Thymus (tissue), 11 donors: Measurements from ENCODE around the gene BTN1A1. TPM values are rescaled to one million over a fixed set of nuclear protein-coding genes. Genes with fewer than 3 reads are reported as not detected.

ENCODE experiments used
- DNase-seq, 9 donors: peaks; one replicate each; pipeline ENCODE4 v3.0.0-alpha.2; 2013; ENCODE audit warnings: low spot score in 9 of 9, low read depth in 6 of 9, missing footprints in 1 of 9
- H3K27ac ChIP-seq, 2 donors: one replicate each; pipeline ENCODE4 v1.5.1; 2013; ENCODE audit warnings: control low read depth in 1 of 2, low read depth in 1 of 2, low read length in 1 of 2, mild to moderate bottlenecking in 1 of 2, moderate library complexity in 1 of 2
- H3K27me3 ChIP-seq, 2 donors: one replicate each; pipeline ENCODE4 v1.5.1; 2013; ENCODE audit warnings: low read length in 1 of 2; ENCODE audit not compliant: control insufficient read depth in 2 of 2, insufficient read depth in 1 of 2
- H3K36me3 ChIP-seq, 2 donors: one replicate each; pipeline ENCODE4 v1.5.1; 2013; ENCODE audit warnings: low read length in 1 of 2, mild to moderate bottlenecking in 1 of 2, moderate library complexity in 1 of 2; ENCODE audit not compliant: control insufficient read depth in 2 of 2, insufficient read depth in 2 of 2
- H3K4me1 ChIP-seq, 2 donors: one replicate each; pipeline ENCODE4 v1.5.1; 2013; ENCODE audit warnings: low read length in 2 of 2; ENCODE audit not compliant: control insufficient read depth in 2 of 2, insufficient read depth in 2 of 2
- H3K4me3 ChIP-seq, 2 donors: one replicate each; pipeline ENCODE4 v1.5.1; 2013; ENCODE audit warnings: low read length in 2 of 2, control low read depth in 1 of 2, mild to moderate bottlenecking in 1 of 2
- H3K9me3 ChIP-seq, 2 donors: one replicate each; pipeline ENCODE4 v1.5.1; 2013; ENCODE audit warnings: low read length in 1 of 2, mild to moderate bottlenecking in 1 of 2; ENCODE audit not compliant: control insufficient read depth in 2 of 2, insufficient read depth in 1 of 2
- WGBS: extraction: QIAGEN DNeasy Blood & Tissue Kit; methylation state at CpG from one replicate; pipeline ENCODE4 v1.1.7; 2013; 5-methylcytosine and 5-hydroxymethylcytosine counted together
- polyA plus RNA-seq: library from polyadenylated mRNA; stranded (reverse); fragments of 200-250 nt; gene quantifications from one replicate; pipeline ENCODE4 v1.2.3, GENCODE V29; 2013
- total RNA-seq: library from RNA; stranded (reverse); fragments of 120-200 nt; gene quantifications from one replicate; pipeline ENCODE4 v1.2.4, GENCODE V29; 2013
- donor health status: healthy.

Gene BTN1A1
- total and polyA plus RNA-seq, 2 donors = 0.14 to 0.16 TPM

- H3K9me3 ChIP-seq = peaks cover 0 to 6% of the 10 kb centered on the region in 2 donors
- WGBS = 91% methylated on average over 10 of the region's 10 CpGs
- peaks cover 9 to 29% of the 10 kb centered on the region in 2 donors for H3K4me1 ChIP-seq
- H3K4me3 ChIP-seq = no peak overlapping the region
- no peak for DNase-seq
- no peaks in the 10 kb centered on the region for H3K36me3 ChIP-seq
- no peak overlapping the region for H3K27ac ChIP-seq
- peaks cover 0 to 10% of the 10 kb centered on the region in 2 donors for H3K27me3 ChIP-seq
Measured at GRCh38 chr6:26552205-26552604, 52.1 kb downstream of the BTN1A1 start.

GRCh38 chr6:26552640-26553188 lies 52.6 kb downstream of the BTN1A1 start:
- Histone ChIP-seq H3K4me3 (peak overlapping the region; percentile 48 to 58), H3K27me3 (peaks cover 0 to 10% of the 10 kb centered on the region in 2 donors), H3K9me3 (peaks cover 0 to 6% of the 10 kb centered on the region in 2 donors), H3K4me1 (peaks cover 9 to 29% of the 10 kb centered on the region in 2 donors), H3K27ac (no peak overlapping the region), H3K36me3 (no peaks in the 10 kb centered on the region)
- WGBS = 40% methylated on average over 11 of the region's 11 CpGs
- no peak for DNase-seq

GRCh38 chr6:26553264-26553634 lies 53.1 kb downstream of the BTN1A1 start:
- peaks cover 0 to 10% of the 10 kb centered on the region in 2 donors for H3K27me3 ChIP-seq
- H3K4me1 ChIP-seq = peaks cover 9 to 29% of the 10 kb centered on the region in 2 donors
- peaks cover 0 to 6% of the 10 kb centered on the region in 2 donors for H3K9me3 ChIP-seq
- H3K4me3 ChIP-seq = peak overlapping the region; percentile 48 to 58
- H3K27ac ChIP-seq = peak overlapping the region in 1 of 2 donors; percentile 2
- WGBS = under 1% methylated on average over 13 of the region's 13 CpGs
- DNase-seq = peak in 6 of 9 donors; percentile 68 to 88 (median 79)
- no peaks in the 10 kb centered on the region for H3K36me3 ChIP-seq

GRCh38 chr6:26553635-26554446 lies 53.7 kb downstream of the BTN1A1 start:
- Histone ChIP-seq H3K4me3 (peak overlapping the region; percentile 48 to 58), H3K36me3 (no peaks in the 10 kb centered on the region), H3K9me3 (peaks cover 0 to 6% of the 10 kb centered on the region in 2 donors), H3K4me1 (peaks cover 9 to 29% of the 10 kb centered on the region in 2 donors), H3K27ac (peak overlapping the region; percentile 60 to 64), H3K27me3 (peaks cover 0 to 10% of the 10 kb centered on the region in 2 donors)
- DNase-seq = peak in 4 of 9 donors; percentile 70 to 87 (median 77)
- WGBS = under 1% methylated on average over 19 of the region's 19 CpGs

- no peak for DNase-seq
- H3K4me1 ChIP-seq = peaks cover 9 to 29% of the 10 kb centered on the region in 2 donors
- H3K4me3 ChIP-seq = peak overlapping the region; percentile 30 to 44
- H3K27ac ChIP-seq = peak overlapping the region; percentile 13 to 53
- WGBS = 25% methylated on average over 1 of the region's 1 CpG
- H3K9me3 ChIP-seq = peaks cover 0 to 6% of the 10 kb centered on the region in 2 donors
- peaks cover 0 to 10% of the 10 kb centered on the region in 2 donors for H3K27me3 ChIP-seq
- H3K36me3 ChIP-seq = no peaks in the 10 kb centered on the region
Measured at GRCh38 chr6:26554447-26554696, 54.3 kb downstream of the BTN1A1 start.

- DNase-seq = peak in 3 of 9 donors; percentile 47 to 73 (median 56)
- Histone ChIP-seq H3K27ac (peak overlapping the region; percentile 53 to 60), H3K36me3 (no peaks in the 10 kb centered on the region), H3K4me1 (peaks cover 9 to 26% of the 10 kb centered on the region in 2 donors), H3K4me3 (peak overlapping the region; percentile 30 to 44), H3K9me3 (peaks cover 0 to 6% of the 10 kb centered on the region in 2 donors), H3K27me3 (peaks cover 0 to 10% of the 10 kb centered on the region in 2 donors)
- 9% methylated on average over 27 of the region's 27 CpGs for WGBS
Measured at GRCh38 chr6:26554697-26555504, 54.8 kb downstream of the BTN1A1 start.

GRCh38 chr6:26555505-26556262 lies 55.6 kb downstream of the BTN1A1 start:
- Histone ChIP-seq H3K9me3 (no peaks in the 10 kb centered on the region), H3K36me3 (no peaks in the 10 kb centered on the region), H3K4me3 (peak overlapping the region in 1 of 2 donors; percentile 44), H3K4me1 (peaks cover 9 to 26% of the 10 kb centered on the region in 2 donors), H3K27ac (no peak overlapping the region), H3K27me3 (peaks cover 0 to 10% of the 10 kb centered on the region in 2 donors)
- DNase-seq = no peak
- WGBS = 65% methylated on average over 19 of the region's 19 CpGs

GRCh38 chr6:26556263-26557070 lies 56.4 kb downstream of the BTN1A1 start:
- Histone ChIP-seq H3K27ac (peak overlapping the region in 1 of 2 donors; percentile 18), H3K27me3 (peaks cover 0 to 10% of the 10 kb centered on the region in 2 donors), H3K9me3 (no peaks in the 10 kb centered on the region), H3K36me3 (no peaks in the 10 kb centered on the region), H3K4me1 (peaks cover 9 to 26% of the 10 kb centered on the region in 2 donors), H3K4me3 (no peak overlapping the region)
- DNase-seq = peak in 1 of 9 donors; percentile 45
- WGBS = 69% methylated on average over 16 of the region's 16 CpGs
